Suprapubic skin (tissue), 3 donors: ENCODE results near the gene MGAT5.

ENCODE experiments used
- EP300 ChIP-seq: sonication (generic); formaldehyde crosslinking; IDR thresholded peaks from one replicate; pipeline ENCODE4 v1.6.1; 2017; ENCODE audit warnings: antibody characterized with exemption
- POLR2A ChIP-seq, 2 donors: fragments of 450-650 bp; IDR thresholded peaks; one replicate each; pipeline ENCODE4 v1.6.1; 2017; ENCODE audit warnings: antibody characterized with exemption in 2 of 2, mild to moderate bottlenecking in 2 of 2, moderate library complexity in 2 of 2
- TF ChIP-seq, protein P1 (sequence below), 2 donors: fragments of 200-600 bp in 1 of 2; fragments of 450-650 bp in 1 of 2; sonication (generic) in 1 of 2; IDR thresholded peaks; one replicate each; pipeline ENCODE4 v1.5.1; 2016 to 2019; ENCODE audit warnings: antibody characterized with exemption in 2 of 2, mild to moderate bottlenecking in 1 of 2, moderate library complexity in 1 of 2

DNA sequence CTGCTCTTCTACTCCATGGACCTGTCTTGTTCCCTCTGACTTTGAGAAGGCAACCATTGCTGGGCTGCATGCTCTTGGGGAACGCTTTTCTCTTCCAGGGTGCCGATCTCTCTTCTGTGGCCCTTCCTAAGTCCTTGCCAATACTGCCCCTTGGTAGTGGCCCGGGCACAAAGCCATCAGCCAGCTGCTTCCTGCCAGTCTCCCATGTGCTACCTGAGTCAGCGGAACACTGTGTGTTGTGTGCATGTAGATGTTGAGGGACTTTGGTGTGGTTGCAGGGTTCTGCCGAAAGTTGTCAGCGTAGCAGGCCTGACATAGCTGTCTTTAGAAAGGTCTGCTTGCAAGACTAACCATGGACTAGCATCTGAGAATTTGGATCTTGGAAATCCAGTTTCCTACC lies 35.4 kb downstream of the MGAT5 start:
- TF ChIP-seq POLR2A (IDR thresholded peaks at IDR 0.05) (no peak), EP300 (no peak)
- TF ChIP-seq, protein P1, sequence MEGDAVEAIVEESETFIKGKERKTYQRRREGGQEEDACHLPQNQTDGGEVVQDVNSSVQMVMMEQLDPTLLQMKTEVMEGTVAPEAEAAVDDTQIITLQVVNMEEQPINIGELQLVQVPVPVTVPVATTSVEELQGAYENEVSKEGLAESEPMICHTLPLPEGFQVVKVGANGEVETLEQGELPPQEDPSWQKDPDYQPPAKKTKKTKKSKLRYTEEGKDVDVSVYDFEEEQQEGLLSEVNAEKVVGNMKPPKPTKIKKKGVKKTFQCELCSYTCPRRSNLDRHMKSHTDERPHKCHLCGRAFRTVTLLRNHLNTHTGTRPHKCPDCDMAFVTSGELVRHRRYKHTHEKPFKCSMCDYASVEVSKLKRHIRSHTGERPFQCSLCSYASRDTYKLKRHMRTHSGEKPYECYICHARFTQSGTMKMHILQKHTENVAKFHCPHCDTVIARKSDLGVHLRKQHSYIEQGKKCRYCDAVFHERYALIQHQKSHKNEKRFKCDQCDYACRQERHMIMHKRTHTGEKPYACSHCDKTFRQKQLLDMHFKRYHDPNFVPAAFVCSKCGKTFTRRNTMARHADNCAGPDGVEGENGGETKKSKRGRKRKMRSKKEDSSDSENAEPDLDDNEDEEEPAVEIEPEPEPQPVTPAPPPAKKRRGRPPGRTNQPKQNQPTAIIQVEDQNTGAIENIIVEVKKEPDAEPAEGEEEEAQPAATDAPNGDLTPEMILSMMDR (IDR thresholded peaks at IDR 0.05), result no peak
